ENCODE measurements around the gene AUTS2. TPM values are rescaled to one million over a fixed set of nuclear protein-coding genes. Genes with fewer than 3 reads are reported as not detected.

The AUTS2 gene
- total RNA-seq, 1 experiment from 2014 or later, result 50.0 TPM

DNA sequence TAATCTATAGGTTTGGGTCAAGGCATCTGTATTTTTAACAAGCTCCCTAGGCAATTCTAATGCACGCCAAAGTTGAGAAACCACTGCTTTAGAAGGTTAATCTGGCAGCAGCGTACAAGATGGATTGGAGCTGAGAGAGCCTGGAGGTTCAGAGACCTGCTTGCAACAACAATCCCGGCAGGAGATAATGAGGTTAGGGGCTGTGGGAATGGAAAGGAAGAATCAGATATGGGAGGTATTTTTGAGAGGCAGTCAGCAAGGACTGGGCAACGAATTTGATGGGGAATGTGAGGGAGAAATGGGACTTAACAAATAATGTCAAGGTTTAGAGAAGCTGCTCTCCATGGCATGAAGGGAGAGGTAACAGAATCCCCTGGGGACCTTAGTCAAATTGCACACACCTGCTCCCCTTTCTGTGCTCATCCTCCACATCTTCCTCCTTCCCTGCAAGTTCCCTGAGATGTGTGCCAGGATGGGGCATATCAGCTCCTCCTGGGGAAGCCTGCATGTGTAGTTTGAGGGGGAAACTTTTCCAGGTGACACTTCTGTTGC, 802.6 kb downstream of the AUTS2 start (continued):
- TF ChIP-seq, protein P1, sequence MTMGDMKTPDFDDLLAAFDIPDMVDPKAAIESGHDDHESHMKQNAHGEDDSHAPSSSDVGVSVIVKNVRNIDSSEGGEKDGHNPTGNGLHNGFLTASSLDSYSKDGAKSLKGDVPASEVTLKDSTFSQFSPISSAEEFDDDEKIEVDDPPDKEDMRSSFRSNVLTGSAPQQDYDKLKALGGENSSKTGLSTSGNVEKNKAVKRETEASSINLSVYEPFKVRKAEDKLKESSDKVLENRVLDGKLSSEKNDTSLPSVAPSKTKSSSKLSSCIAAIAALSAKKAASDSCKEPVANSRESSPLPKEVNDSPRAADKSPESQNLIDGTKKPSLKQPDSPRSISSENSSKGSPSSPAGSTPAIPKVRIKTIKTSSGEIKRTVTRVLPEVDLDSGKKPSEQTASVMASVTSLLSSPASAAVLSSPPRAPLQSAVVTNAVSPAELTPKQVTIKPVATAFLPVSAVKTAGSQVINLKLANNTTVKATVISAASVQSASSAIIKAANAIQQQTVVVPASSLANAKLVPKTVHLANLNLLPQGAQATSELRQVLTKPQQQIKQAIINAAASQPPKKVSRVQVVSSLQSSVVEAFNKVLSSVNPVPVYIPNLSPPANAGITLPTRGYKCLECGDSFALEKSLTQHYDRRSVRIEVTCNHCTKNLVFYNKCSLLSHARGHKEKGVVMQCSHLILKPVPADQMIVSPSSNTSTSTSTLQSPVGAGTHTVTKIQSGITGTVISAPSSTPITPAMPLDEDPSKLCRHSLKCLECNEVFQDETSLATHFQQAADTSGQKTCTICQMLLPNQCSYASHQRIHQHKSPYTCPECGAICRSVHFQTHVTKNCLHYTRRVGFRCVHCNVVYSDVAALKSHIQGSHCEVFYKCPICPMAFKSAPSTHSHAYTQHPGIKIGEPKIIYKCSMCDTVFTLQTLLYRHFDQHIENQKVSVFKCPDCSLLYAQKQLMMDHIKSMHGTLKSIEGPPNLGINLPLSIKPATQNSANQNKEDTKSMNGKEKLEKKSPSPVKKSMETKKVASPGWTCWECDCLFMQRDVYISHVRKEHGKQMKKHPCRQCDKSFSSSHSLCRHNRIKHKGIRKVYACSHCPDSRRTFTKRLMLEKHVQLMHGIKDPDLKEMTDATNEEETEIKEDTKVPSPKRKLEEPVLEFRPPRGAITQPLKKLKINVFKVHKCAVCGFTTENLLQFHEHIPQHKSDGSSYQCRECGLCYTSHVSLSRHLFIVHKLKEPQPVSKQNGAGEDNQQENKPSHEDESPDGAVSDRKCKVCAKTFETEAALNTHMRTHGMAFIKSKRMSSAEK (CRISPR knock-in tag; IDR thresholded peaks at IDR 0.05; ENCODE audit: borderline replicate concordance), result no peak
- TF ChIP-seq, protein P2, sequence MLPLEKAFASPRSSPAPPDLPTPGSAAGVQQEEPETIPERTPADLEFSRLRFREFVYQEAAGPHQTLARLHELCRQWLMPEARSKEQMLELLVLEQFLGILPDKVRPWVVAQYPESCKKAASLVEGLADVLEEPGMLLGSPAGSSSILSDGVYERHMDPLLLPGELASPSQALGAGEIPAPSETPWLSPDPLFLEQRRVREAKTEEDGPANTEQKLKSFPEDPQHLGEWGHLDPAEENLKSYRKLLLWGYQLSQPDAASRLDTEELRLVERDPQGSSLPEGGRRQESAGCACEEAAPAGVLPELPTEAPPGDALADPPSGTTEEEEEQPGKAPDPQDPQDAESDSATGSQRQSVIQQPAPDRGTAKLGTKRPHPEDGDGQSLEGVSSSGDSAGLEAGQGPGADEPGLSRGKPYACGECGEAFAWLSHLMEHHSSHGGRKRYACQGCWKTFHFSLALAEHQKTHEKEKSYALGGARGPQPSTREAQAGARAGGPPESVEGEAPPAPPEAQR (CRISPR knock-in tag; IDR thresholded peaks at IDR 0.05), result no peak
- TF ChIP-seq, protein P3, sequence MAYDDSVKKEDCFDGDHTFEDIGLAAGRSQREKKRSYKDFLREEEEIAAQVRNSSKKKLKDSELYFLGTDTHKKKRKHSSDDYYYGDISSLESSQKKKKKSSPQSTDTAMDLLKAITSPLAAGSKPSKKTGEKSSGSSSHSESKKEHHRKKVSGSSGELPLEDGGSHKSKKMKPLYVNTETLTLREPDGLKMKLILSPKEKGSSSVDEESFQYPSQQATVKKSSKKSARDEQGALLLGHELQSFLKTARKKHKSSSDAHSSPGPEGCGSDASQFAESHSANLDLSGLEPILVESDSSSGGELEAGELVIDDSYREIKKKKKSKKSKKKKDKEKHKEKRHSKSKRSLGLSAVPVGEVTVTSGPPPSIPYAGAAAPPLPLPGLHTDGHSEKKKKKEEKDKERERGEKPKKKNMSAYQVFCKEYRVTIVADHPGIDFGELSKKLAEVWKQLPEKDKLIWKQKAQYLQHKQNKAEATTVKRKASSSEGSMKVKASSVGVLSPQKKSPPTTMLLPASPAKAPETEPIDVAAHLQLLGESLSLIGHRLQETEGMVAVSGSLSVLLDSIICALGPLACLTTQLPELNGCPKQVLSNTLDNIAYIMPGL (CRISPR knock-in tag; IDR thresholded peaks at IDR 0.05), result no peak
- TF ChIP-seq, protein P4, sequence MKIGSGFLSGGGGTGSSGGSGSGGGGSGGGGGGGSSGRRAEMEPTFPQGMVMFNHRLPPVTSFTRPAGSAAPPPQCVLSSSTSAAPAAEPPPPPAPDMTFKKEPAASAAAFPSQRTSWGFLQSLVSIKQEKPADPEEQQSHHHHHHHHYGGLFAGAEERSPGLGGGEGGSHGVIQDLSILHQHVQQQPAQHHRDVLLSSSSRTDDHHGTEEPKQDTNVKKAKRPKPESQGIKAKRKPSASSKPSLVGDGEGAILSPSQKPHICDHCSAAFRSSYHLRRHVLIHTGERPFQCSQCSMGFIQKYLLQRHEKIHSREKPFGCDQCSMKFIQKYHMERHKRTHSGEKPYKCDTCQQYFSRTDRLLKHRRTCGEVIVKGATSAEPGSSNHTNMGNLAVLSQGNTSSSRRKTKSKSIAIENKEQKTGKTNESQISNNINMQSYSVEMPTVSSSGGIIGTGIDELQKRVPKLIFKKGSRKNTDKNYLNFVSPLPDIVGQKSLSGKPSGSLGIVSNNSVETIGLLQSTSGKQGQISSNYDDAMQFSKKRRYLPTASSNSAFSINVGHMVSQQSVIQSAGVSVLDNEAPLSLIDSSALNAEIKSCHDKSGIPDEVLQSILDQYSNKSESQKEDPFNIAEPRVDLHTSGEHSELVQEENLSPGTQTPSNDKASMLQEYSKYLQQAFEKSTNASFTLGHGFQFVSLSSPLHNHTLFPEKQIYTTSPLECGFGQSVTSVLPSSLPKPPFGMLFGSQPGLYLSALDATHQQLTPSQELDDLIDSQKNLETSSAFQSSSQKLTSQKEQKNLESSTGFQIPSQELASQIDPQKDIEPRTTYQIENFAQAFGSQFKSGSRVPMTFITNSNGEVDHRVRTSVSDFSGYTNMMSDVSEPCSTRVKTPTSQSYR (CRISPR knock-in tag; IDR thresholded peaks at IDR 0.05), result no peak
- TF ChIP-seq, protein P5, sequence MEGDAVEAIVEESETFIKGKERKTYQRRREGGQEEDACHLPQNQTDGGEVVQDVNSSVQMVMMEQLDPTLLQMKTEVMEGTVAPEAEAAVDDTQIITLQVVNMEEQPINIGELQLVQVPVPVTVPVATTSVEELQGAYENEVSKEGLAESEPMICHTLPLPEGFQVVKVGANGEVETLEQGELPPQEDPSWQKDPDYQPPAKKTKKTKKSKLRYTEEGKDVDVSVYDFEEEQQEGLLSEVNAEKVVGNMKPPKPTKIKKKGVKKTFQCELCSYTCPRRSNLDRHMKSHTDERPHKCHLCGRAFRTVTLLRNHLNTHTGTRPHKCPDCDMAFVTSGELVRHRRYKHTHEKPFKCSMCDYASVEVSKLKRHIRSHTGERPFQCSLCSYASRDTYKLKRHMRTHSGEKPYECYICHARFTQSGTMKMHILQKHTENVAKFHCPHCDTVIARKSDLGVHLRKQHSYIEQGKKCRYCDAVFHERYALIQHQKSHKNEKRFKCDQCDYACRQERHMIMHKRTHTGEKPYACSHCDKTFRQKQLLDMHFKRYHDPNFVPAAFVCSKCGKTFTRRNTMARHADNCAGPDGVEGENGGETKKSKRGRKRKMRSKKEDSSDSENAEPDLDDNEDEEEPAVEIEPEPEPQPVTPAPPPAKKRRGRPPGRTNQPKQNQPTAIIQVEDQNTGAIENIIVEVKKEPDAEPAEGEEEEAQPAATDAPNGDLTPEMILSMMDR (IDR thresholded peaks at IDR 0.05), result no peak
- TF ChIP-seq, protein P6, sequence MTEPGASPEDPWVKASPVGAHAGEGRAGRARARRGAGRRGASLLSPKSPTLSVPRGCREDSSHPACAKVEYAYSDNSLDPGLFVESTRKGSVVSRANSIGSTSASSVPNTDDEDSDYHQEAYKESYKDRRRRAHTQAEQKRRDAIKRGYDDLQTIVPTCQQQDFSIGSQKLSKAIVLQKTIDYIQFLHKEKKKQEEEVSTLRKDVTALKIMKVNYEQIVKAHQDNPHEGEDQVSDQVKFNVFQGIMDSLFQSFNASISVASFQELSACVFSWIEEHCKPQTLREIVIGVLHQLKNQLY (CRISPR knock-in tag; IDR thresholded peaks at IDR 0.05), result no peak
- TF ChIP-seq, protein P7, sequence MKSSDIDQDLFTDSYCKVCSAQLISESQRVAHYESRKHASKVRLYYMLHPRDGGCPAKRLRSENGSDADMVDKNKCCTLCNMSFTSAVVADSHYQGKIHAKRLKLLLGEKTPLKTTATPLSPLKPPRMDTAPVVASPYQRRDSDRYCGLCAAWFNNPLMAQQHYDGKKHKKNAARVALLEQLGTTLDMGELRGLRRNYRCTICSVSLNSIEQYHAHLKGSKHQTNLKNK (CRISPR knock-in tag; IDR thresholded peaks at IDR 0.05), result no peak
- TF ChIP-seq, protein P8, sequence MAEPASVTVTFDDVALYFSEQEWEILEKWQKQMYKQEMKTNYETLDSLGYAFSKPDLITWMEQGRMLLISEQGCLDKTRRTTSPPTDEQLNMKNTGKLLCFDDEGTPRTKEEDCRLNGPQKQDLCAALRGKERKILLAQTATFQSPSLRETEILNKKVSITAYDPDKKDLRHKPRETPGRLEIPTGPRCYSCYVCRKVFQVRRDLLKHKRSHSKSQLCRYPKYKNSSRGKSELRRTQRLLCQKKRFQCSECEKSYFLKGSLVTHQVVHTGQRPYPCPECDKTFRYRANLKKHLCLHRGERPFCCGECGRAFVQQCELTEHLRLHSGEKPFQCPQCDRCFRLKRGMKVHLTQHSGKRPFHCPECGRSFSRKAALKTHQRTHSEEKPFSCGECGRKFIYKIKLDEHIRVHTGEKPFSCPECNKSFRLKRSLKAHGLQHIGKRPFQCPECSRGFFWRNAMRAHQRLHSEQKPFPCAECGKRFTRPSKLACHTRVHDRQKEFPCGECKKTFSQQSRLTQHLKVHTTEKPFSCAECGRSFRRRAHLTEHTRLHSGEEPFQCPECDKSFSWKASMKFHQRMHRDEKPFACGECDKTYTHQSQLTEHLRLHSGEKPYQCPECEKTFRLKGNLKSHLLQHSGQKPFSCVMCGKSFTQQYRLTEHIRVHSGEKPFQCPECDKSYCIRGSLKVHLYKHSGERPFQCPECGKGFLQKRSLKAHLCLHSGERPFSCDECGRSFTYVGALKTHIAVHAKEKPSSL (CRISPR knock-in tag; conservative IDR thresholded peaks at IDR 0.05), result no peak
